Neuronal stem cell (in vitro differentiated cells): ENCODE results near the gene JSRP1.
"Not testable (repeated sequence)": the region's sequence is repeated elsewhere in the genome, so short reads cannot be mapped to it uniquely, and the experiment has no call there.

ENCODE experiments used
- DNase-seq: peaks from one replicate; pipeline ENCODE4 v3.0.0-alpha.2; 2013; ENCODE audit warnings: low spot score
- H2AFZ ChIP-seq: one replicate; pipeline ENCODE4 v1.6.1; 2013; ENCODE audit warnings: mild to moderate bottlenecking, low read length, inconsistent platforms
- H2AK5ac ChIP-seq: 2 replicates; pipeline ENCODE4 v1.6.1; 2013; ENCODE audit warnings: low read depth, mild to moderate bottlenecking, inconsistent platforms, low read length, moderate library complexity, mixed read lengths
- H2BK120ac ChIP-seq: 2 replicates; pipeline ENCODE4 v1.6.1; 2013; ENCODE audit warnings: low read depth, mild to moderate bottlenecking, inconsistent platforms, low read length, moderate library complexity, mixed read lengths
- H2BK12ac ChIP-seq: one replicate; pipeline ENCODE4 v1.6.1; 2013; ENCODE audit warnings: low read length, inconsistent platforms
- H2BK15ac ChIP-seq: 2 replicates; pipeline ENCODE4 v1.6.1; 2013; ENCODE audit warnings: mild to moderate bottlenecking, low read length, inconsistent platforms, mixed read lengths
- H2BK5ac ChIP-seq: one replicate; pipeline ENCODE4 v1.6.1; 2013; ENCODE audit warnings: inconsistent platforms, mild to moderate bottlenecking, low read length, moderate library complexity
- H3K14ac ChIP-seq: one replicate; pipeline ENCODE4 v1.6.1; 2013; ENCODE audit warnings: low read length, inconsistent platforms
- H3K18ac ChIP-seq: 2 replicates; pipeline ENCODE4 v1.6.1; 2013; ENCODE audit warnings: low read length, inconsistent platforms
- H3K23ac ChIP-seq: 2 replicates; pipeline ENCODE4 v1.6.1; 2013; ENCODE audit warnings: low read depth, mild to moderate bottlenecking, mixed read lengths, low read length, inconsistent platforms; ENCODE audit not compliant: poor library complexity
- H3K27ac ChIP-seq: replicated peaks from 3 replicates; pipeline ENCODE4 v1.5.1; 2013; ENCODE audit warnings: low read length, inconsistent platforms
- H3K27me3 ChIP-seq, 3 experiments: 2 replicates each; pipeline ENCODE4 v1.6.1; 2013; ENCODE audit warnings: low read length in 3 of 3, mild to moderate bottlenecking in 2 of 3, inconsistent platforms in 1 of 3, low read depth in 1 of 3, mixed read lengths in 1 of 3, moderate library complexity in 1 of 3; ENCODE audit not compliant: control insufficient read depth in 3 of 3, insufficient read depth in 3 of 3
- H3K36me3 ChIP-seq, 2 donors: replicated peaks in 1 of 2; 2 replicates each; pipeline ENCODE4 v1.6.1; 2013; ENCODE audit warnings: low read length in 2 of 2; ENCODE audit not compliant: control insufficient read depth in 2 of 2, insufficient read depth in 2 of 2
- H3K4ac ChIP-seq: 2 replicates; pipeline ENCODE4 v1.6.1; 2013; ENCODE audit warnings: inconsistent platforms, mild to moderate bottlenecking, low read length, moderate library complexity
- H3K4me1 ChIP-seq, 2 donors: 1 replicate in 1 of 2; 2 replicates in 1 of 2; pipeline ENCODE4 v1.6.1; 2013; ENCODE audit warnings: low read length in 2 of 2, low read depth in 1 of 2; ENCODE audit not compliant: control insufficient read depth in 2 of 2, insufficient read depth in 1 of 2
- H3K4me2 ChIP-seq: one replicate; pipeline ENCODE4 v1.6.1; 2013; ENCODE audit warnings: mild to moderate bottlenecking, low read length, inconsistent platforms; ENCODE audit not compliant: insufficient read depth, poor library complexity, severe bottlenecking
- H3K4me3 ChIP-seq, 2 donors: 2 replicates each; pipeline ENCODE4 v1.5.1; 2013; ENCODE audit warnings: low read length in 2 of 2, mild to moderate bottlenecking in 2 of 2, inconsistent platforms in 1 of 2, moderate library complexity in 1 of 2
- H3K79me1 ChIP-seq: one replicate; pipeline ENCODE4 v1.6.1; 2013; ENCODE audit warnings: low read depth, mild to moderate bottlenecking, inconsistent platforms, low read length, moderate library complexity
- H3K9ac ChIP-seq: one replicate; pipeline ENCODE4 v1.6.1; 2013; ENCODE audit warnings: mild to moderate bottlenecking, low read depth, low read length, inconsistent platforms; ENCODE audit not compliant: poor library complexity
- H3K9me3 ChIP-seq, 2 donors: replicated peaks in 1 of 2; 2 replicates each; pipeline versions ENCODE3 to v1.6.1; 2013; ENCODE audit warnings: low read length in 2 of 2, mild to moderate bottlenecking in 2 of 2, inconsistent platforms in 1 of 2, low read depth in 1 of 2, mixed read lengths in 1 of 2, moderate library complexity in 1 of 2; ENCODE audit not compliant: control insufficient read depth in 2 of 2, insufficient read depth in 1 of 2
- H4K8ac ChIP-seq: one replicate; pipeline ENCODE4 v1.6.1; 2013; ENCODE audit warnings: low read depth, mild to moderate bottlenecking, inconsistent platforms, low read length, moderate library complexity
- H4K91ac ChIP-seq: one replicate; pipeline ENCODE4 v1.6.1; 2013; ENCODE audit warnings: low read length, low read depth, mild to moderate bottlenecking, inconsistent platforms; ENCODE audit not compliant: poor library complexity
- WGBS, 2 donors: extraction: QIAGEN DNeasy Blood & Tissue Kit; methylation state at CpG; one replicate each; pipeline ENCODE4 v1.1.7; 2013; ENCODE audit warnings: missing lambda C conversion rate in 2 of 2, mixed read lengths in 1 of 2; ENCODE audit not compliant: insufficient read length in 2 of 2, insufficient replicate concordance in 1 of 2; ENCODE audit errors: extremely low coverage in 2 of 2; 5-methylcytosine and 5-hydroxymethylcytosine counted together

The JSRP1 gene

GRCh38 chr19:2282062-2282861, 26.0 kb upstream of the JSRP1 start, which contains the start of gene PEAK3:
TSS of gene PEAK3 (minus strand) at chr19:2282175. CDS start at chr19:2280931, 1,244 bp downstream.
- Histone ChIP-seq H2BK120ac (no peak within 1 kb of the TSS), H3K36me3 (no peaks in the 10 kb centered on the region), H3K4me1 (peaks cover 3 to 8% of the 10 kb centered on the region in 2 donors), H3K4ac (no peak within 1 kb of the TSS), H3K4me2 (peak within 1 kb of the TSS; percentile 67), H3K27ac (no peak within 1 kb of the TSS), H4K91ac (no peak within 1 kb of the TSS), H4K8ac (peak within 1 kb of the TSS; percentile 17), H2BK12ac (no peak within 1 kb of the TSS), H2BK15ac (no peak within 1 kb of the TSS), H3K79me1 (peaks cover 1% of the 10 kb centered on the region), H3K14ac (no peak within 1 kb of the TSS), H3K9ac (peak within 1 kb of the TSS; percentile 44), H2AFZ (peak within 1 kb of the TSS; percentile 84), H3K27me3 (peaks cover 0 to 26% (median 0%) of the 10 kb centered on the region in 3 experiments), H3K23ac (no peak within 1 kb of the TSS), H3K18ac (peak within 1 kb of the TSS; percentile 71), H3K9me3 (no peaks in the 10 kb centered on the region), H2BK5ac (peak within 1 kb of the TSS; percentile 48), H2AK5ac (peak within 1 kb of the TSS; percentile 76), H3K4me3 (peak within 1 kb of the TSS in 1 of 2 donors; percentile 34)
- WGBS, 2 donors = no CpG with 5 or more reads among the region's 41 CpGs
- DNase-seq = no peak

- H3K9me3 ChIP-seq, DNase-seq, H3K4ac ChIP-seq, H2BK15ac ChIP-seq, H3K23ac ChIP-seq, H2BK12ac ChIP-seq, H3K9ac ChIP-seq, H4K91ac ChIP-seq, H3K4me1 ChIP-seq, H3K79me1 ChIP-seq, H2BK120ac ChIP-seq, H4K8ac ChIP-seq, H3K36me3 ChIP-seq, H3K14ac ChIP-seq, H3K27ac ChIP-seq: not testable (repeated sequence)
- Histone ChIP-seq H3K4me2 (peak overlapping the region; percentile 67), H2AK5ac (peak overlapping the region; percentile 76), H3K27me3 (peaks cover 0 to 21% (median 0%) of the 10 kb centered on the region in 3 experiments), H2AFZ (peak overlapping the region; percentile 84), H3K18ac (peak overlapping the region; percentile 71), H2BK5ac (peak overlapping the region; percentile 48), H3K4me3 (peak overlapping the region in 1 of 2 donors; percentile 34)
- no CpG with 5 or more reads among the region's 16 CpGs for WGBS, 2 donors
Observed at GRCh38 chr19:2281265-2282061, 25.2 kb upstream of the JSRP1 start.

DNA sequence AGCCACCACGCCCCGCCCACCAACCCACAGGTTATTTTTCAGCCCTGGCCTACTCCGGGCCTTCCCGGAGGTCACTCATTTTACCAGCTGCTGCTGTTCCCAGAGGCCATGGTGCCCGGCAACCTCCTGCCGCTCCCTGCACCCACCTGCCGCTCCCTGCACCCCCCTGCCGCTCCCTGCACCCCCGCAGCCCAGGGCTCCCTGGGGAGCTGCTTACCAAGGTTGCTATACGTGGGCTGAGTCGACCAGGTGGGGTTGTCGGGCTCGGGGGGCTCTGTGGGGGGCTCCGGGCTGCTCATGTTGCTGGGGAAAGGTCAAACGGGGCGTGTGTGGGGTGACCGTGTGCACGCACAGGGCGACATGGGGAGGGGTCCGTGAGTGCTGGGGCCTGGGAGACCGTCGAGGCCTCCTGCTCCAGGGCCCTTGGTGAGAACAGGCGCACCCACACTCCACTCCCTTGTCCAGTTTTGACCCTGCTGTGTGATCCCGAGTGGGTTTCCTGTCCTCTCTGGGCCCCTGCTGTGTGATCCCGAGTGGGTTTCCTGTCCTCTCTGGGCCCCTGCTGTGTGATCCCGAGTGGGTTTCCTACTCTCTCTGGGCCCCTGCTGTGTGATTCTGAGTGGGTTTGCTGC, 24.5 kb upstream of the JSRP1 start:
- Histone ChIP-seq H2BK12ac (no peak overlapping the region), H2BK120ac (no peak overlapping the region), H3K4me3 (no peak overlapping the region), H3K18ac (no peak overlapping the region), H3K9me3 (no peaks in the 10 kb centered on the region), H2BK5ac (no peak overlapping the region), H3K27ac (no peak overlapping the region), H3K4me2 (no peak overlapping the region), H3K4me1 (peaks cover 3 to 8% of the 10 kb centered on the region in 2 donors), H3K23ac (peak overlapping the region; percentile 55), H3K36me3 (no peaks in the 10 kb centered on the region), H3K79me1 (peaks cover 3% of the 10 kb centered on the region), H3K14ac (no peak overlapping the region), H3K9ac (no peak overlapping the region), H2BK15ac (no peak overlapping the region), H2AFZ (no peak overlapping the region), H4K91ac (no peak overlapping the region), H4K8ac (no peak overlapping the region), H3K4ac (no peak overlapping the region), H2AK5ac (no peak overlapping the region), H3K27me3 (peaks cover 0 to 18% (median 0%) of the 10 kb centered on the region in 3 experiments)
- no peak for DNase-seq
- no CpG with 5 or more reads among the region's 26 CpGs for WGBS, 2 donors
